DOHH2 (cell line): ENCODE data around the gene SAMD9L.

Experiments used
- EZH2phosphoT487 ChIP-seq: fragments of 200-600 bp; sonication (generic); IDR thresholded peaks from 2 replicates; pipeline ENCODE4 v1.6.1; 2017; ENCODE audit warnings: borderline replicate concordance, mild to moderate bottlenecking, antibody characterized with exemption, low read length, moderate library complexity, mixed read lengths
- TF ChIP-seq, protein P1 (sequence below): fragments of 200-600 bp; sonication (generic); IDR thresholded peaks from one replicate; pipeline ENCODE4 v1.5.1; 2014; ENCODE audit warnings: antibody characterized with exemption, mild to moderate bottlenecking, low read depth, low read length; ENCODE audit not compliant: poor library complexity, severe bottlenecking

DNA sequence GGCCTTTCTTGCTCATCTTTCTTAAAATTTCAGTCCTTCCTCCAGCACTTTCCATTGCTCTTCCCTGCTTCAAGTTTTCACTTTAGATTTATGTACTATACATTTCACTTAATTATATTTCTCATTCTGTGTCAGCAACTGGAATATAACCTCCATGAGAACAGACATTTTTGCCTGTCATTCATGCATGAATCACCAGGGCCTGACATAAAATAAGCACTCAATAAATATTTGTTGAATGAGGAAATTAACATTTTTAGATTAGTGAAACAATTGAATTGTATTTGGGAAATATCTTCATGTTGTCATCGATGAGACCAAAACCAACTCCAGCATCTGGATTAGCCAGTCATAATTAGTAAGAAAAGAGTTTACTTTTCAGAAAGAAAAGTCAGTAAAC, 6.1 kb downstream of the SAMD9L start:
- TF ChIP-seq, protein P1, sequence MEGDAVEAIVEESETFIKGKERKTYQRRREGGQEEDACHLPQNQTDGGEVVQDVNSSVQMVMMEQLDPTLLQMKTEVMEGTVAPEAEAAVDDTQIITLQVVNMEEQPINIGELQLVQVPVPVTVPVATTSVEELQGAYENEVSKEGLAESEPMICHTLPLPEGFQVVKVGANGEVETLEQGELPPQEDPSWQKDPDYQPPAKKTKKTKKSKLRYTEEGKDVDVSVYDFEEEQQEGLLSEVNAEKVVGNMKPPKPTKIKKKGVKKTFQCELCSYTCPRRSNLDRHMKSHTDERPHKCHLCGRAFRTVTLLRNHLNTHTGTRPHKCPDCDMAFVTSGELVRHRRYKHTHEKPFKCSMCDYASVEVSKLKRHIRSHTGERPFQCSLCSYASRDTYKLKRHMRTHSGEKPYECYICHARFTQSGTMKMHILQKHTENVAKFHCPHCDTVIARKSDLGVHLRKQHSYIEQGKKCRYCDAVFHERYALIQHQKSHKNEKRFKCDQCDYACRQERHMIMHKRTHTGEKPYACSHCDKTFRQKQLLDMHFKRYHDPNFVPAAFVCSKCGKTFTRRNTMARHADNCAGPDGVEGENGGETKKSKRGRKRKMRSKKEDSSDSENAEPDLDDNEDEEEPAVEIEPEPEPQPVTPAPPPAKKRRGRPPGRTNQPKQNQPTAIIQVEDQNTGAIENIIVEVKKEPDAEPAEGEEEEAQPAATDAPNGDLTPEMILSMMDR = no peak
- TF ChIP-seq EZH2phosphoT487 = no peak
